HEK293 (cell line): Measurements from ENCODE around the gene ALG8.

ENCODE experiments used
- BCL11B ChIP-seq: fragments of 450-650 bp; formaldehyde crosslinking; IDR thresholded peaks from 2 replicates; pipeline ENCODE4 v1.5.1; 2016; ENCODE audit warnings: low read depth, missing biosample characterization, missing genetic modification characterization
- PRDM1 ChIP-seq: fragments of 450-650 bp; formaldehyde crosslinking; IDR thresholded peaks from 2 replicates; pipeline ENCODE4; 2016; ENCODE audit warnings: missing biosample characterization, missing genetic modification characterization
- TCF7L2 ChIP-seq: IDR thresholded peaks from 2 replicates; pipeline ENCODE4 v1.6.1; 2011; ENCODE audit warnings: low read depth, mild to moderate bottlenecking, inconsistent platforms, low read length, moderate library complexity, borderline replicate concordance
- TRIM28 ChIP-seq: IDR thresholded peaks from 2 replicates; pipeline ENCODE4 v1.6.1; 2011; ENCODE audit warnings: low read length, control low read depth, borderline replicate concordance
- ZNF274 ChIP-seq, 2 experiments: fragments of 200-500 bp in 1 of 2; fragments of 450-650 bp in 1 of 2; sonication (Bioruptor generic) in 1 of 2; formaldehyde crosslinking in 1 of 2; IDR thresholded peaks; 2 replicates each; pipeline versions ENCODE4 v1.5.1 to v1.6.1; 2014 to 2016; ENCODE audit warnings: borderline replicate concordance in 1 of 2, inconsistent platforms in 1 of 2, low read length in 1 of 2, missing biosample characterization in 1 of 2, missing genetic modification characterization in 1 of 2
- ZNF292 ChIP-seq: fragments of 450-650 bp; formaldehyde crosslinking; IDR thresholded peaks from 2 replicates; pipeline ENCODE4 v1.5.1; 2016; ENCODE audit warnings: low read depth, missing biosample characterization, missing genetic modification characterization, borderline replicate concordance
- ZNF544 ChIP-seq: fragments of 450-650 bp; formaldehyde crosslinking; IDR thresholded peaks from 2 replicates; pipeline ENCODE4 v1.5.0; 2017; ENCODE audit warnings: missing biosample characterization, missing genetic modification characterization
- TF ChIP-seq, protein P1 (sequence below): fragments of 450-650 bp; formaldehyde crosslinking; IDR thresholded peaks from 2 replicates; pipeline ENCODE4 v1.5.1; 2016; ENCODE audit warnings: missing biosample characterization, missing genetic modification characterization
- TF ChIP-seq, protein P2 (sequence below): fragments of 450-650 bp; formaldehyde crosslinking; IDR thresholded peaks from 2 replicates; pipeline ENCODE4 v1.5.1; 2016; ENCODE audit warnings: missing biosample characterization, missing genetic modification characterization
- TF ChIP-seq, protein P3 (sequence below): fragments of 450-650 bp; formaldehyde crosslinking; IDR thresholded peaks from 2 replicates; pipeline ENCODE4 v1.5.1; 2016; ENCODE audit warnings: missing biosample characterization, missing genetic modification characterization

DNA sequence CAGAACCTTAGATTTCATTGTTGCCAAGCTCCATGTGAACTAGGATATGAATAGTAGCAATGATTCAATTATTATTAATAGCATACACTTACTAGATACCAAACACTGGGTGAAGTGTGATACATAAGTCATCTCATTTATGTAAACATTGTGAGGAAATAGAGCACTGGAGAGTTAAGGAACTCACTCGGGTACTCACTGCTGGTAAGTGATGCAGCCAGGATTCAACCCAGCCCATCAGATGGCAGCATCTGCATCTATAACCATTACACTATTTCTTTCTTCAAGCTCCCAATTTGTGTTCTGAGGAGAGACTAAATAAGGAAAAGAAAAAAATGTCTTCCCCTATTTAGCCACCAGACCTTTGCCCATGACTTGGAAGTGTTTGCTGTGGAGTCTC is 10.2 kb upstream of the ALG8 start:
- TF ChIP-seq, protein P1, sequence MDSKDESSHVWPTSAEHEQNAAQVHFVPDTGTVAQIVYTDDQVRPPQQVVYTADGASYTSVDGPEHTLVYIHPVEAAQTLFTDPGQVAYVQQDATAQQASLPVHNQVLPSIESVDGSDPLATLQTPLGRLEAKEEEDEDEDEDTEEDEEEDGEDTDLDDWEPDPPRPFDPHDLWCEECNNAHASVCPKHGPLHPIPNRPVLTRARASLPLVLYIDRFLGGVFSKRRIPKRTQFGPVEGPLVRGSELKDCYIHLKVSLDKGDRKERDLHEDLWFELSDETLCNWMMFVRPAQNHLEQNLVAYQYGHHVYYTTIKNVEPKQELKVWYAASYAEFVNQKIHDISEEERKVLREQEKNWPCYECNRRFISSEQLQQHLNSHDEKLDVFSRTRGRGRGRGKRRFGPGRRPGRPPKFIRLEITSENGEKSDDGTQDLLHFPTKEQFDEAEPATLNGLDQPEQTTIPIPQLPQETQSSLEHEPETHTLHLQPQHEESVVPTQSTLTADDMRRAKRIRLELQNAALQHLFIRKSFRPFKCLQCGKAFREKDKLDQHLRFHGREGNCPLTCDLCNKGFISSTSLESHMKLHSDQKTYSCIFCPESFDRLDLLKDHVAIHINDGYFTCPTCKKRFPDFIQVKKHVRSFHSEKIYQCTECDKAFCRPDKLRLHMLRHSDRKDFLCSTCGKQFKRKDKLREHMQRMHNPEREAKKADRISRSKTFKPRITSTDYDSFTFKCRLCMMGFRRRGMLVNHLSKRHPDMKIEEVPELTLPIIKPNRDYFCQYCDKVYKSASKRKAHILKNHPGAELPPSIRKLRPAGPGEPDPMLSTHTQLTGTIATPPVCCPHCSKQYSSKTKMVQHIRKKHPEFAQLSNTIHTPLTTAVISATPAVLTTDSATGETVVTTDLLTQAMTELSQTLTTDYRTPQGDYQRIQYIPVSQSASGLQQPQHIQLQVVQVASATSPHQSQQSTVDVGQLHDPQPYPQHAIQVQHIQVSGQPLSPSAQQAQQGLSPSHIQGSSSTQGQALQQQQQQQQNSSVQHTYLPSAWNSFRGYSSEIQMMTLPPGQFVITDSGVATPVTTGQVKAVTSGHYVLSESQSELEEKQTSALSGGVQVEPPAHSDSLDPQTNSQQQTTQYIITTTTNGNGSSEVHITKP, result no peak
- no peak for TF ChIP-seq ZNF274 (IDR thresholded peaks at IDR 0.05; ENCODE audit: low read length)
- TF ChIP-seq ZNF274 (tag by site-specific recombination; IDR thresholded peaks at IDR 0.05; ENCODE audit: borderline replicate concordance), result no peak
- TF ChIP-seq PRDM1 (tag by site-specific recombination), result no peak
- TF ChIP-seq, protein P2, sequence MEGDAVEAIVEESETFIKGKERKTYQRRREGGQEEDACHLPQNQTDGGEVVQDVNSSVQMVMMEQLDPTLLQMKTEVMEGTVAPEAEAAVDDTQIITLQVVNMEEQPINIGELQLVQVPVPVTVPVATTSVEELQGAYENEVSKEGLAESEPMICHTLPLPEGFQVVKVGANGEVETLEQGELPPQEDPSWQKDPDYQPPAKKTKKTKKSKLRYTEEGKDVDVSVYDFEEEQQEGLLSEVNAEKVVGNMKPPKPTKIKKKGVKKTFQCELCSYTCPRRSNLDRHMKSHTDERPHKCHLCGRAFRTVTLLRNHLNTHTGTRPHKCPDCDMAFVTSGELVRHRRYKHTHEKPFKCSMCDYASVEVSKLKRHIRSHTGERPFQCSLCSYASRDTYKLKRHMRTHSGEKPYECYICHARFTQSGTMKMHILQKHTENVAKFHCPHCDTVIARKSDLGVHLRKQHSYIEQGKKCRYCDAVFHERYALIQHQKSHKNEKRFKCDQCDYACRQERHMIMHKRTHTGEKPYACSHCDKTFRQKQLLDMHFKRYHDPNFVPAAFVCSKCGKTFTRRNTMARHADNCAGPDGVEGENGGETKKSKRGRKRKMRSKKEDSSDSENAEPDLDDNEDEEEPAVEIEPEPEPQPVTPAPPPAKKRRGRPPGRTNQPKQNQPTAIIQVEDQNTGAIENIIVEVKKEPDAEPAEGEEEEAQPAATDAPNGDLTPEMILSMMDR (tag by site-specific recombination), result peak; percentile 12; the same call in 1 of the 2 replicates
- TF ChIP-seq TRIM28, result no peak
- TF ChIP-seq ZNF292, result no peak
- no peak for TF ChIP-seq TCF7L2
- TF ChIP-seq BCL11B (tag by site-specific recombination), result no peak
- TF ChIP-seq ZNF544 (tag by site-specific recombination), result no peak
- TF ChIP-seq, protein P3, sequence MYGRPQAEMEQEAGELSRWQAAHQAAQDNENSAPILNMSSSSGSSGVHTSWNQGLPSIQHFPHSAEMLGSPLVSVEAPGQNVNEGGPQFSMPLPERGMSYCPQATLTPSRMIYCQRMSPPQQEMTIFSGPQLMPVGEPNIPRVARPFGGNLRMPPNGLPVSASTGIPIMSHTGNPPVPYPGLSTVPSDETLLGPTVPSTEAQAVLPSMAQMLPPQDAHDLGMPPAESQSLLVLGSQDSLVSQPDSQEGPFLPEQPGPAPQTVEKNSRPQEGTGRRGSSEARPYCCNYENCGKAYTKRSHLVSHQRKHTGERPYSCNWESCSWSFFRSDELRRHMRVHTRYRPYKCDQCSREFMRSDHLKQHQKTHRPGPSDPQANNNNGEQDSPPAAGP (tag by site-specific recombination), result no peak
